Natural killer cell (primary cell): ENCODE measurements around the gene CA7. TPM values are rescaled to one million over a fixed set of nuclear protein-coding genes. Genes with fewer than 3 reads are reported as not detected.

Source experiments
- ATAC-seq, 3 donors: fragments of 150-1000 bp in 2 of 3; fragments of 200-7000 bp in 1 of 3; cut with Tn5 transposase; 1 replicate in 1 of 3; 2 replicates in 2 of 3; pipeline ENCODE4 v1.10.0; 2021; ENCODE audit warnings: mild to moderate bottlenecking in 2 of 3, moderate library complexity in 2 of 3
- DNase-seq, 2 donors: peaks; one replicate each; pipeline versions ENCODE4 v3.0.0 to v3.0.0-alpha.2; 2013 to 2021; ENCODE audit warnings: mixed read lengths in 1 of 2
- H3K27ac ChIP-seq: one replicate; pipeline ENCODE4 v1.5.1; 2013; ENCODE audit warnings: mild to moderate bottlenecking, low read length
- H3K27me3 ChIP-seq: one replicate; pipeline ENCODE4 v1.6.1; 2013; ENCODE audit warnings: low read length; ENCODE audit not compliant: control insufficient read depth, insufficient read depth
- H3K36me3 ChIP-seq: one replicate; pipeline ENCODE4 v1.6.1; 2013; ENCODE audit warnings: low read length; ENCODE audit not compliant: control insufficient read depth, insufficient read depth
- H3K4me1 ChIP-seq: one replicate; pipeline ENCODE4 v1.6.1; 2013; ENCODE audit warnings: low read length; ENCODE audit not compliant: control insufficient read depth, insufficient read depth
- H3K4me3 ChIP-seq: one replicate; pipeline ENCODE4 v1.5.1; 2013; ENCODE audit warnings: low read length
- H3K9me3 ChIP-seq: one replicate; pipeline ENCODE4 v1.6.1; 2013; ENCODE audit warnings: low read length; ENCODE audit not compliant: control insufficient read depth, insufficient read depth
- H3K27ac Mint-ChIP-seq, 2 donors: one replicate each; pipeline ENCODE4 v1.8.0; 2022; ENCODE audit warnings: mild to moderate bottlenecking in 2 of 2, mixed read lengths in 2 of 2, moderate library complexity in 1 of 2
- H3K27me3 Mint-ChIP-seq, 2 donors: one replicate each; pipeline ENCODE4 v1.8.0; 2022; ENCODE audit warnings: low read depth in 2 of 2, mixed read lengths in 2 of 2
- H3K36me3 Mint-ChIP-seq: one replicate; pipeline ENCODE4 v1.8.0; 2022; ENCODE audit warnings: mixed read lengths
- H3K4me1 Mint-ChIP-seq, 2 donors: one replicate each; pipeline ENCODE4 v1.8.0; 2022; ENCODE audit warnings: mixed read lengths in 2 of 2
- H3K4me3 Mint-ChIP-seq: one replicate; pipeline ENCODE4 v1.8.0; 2022; ENCODE audit warnings: mild to moderate bottlenecking, moderate library complexity, mixed read lengths
- H3K9me3 Mint-ChIP-seq, 2 donors: one replicate each; pipeline ENCODE4 v1.8.0; 2022; ENCODE audit warnings: mixed read lengths in 2 of 2
- WGBS: methylation state at CpG from one replicate; pipeline ENCODE4 v1.1.7; 2013; ENCODE audit warnings: missing lambda C conversion rate; ENCODE audit not compliant: insufficient coverage; 5-methylcytosine and 5-hydroxymethylcytosine counted together
- intact Hi-C: fragments of 100-400 bp; cut with micrococcal nuclease; formaldehyde crosslinking; loops from one replicate; pipeline ENCODE4 v1.14.2; 2022
- total RNA-seq, 4 donors: library from RNA; stranded (reverse); fragments of 120-200 nt in 1 of 4; gene quantifications; one replicate each; pipeline versions ENCODE4 v1.2.3 to v1.2.4, GENCODE V29; 2013 to 2022
- TF ChIP-seq, protein P1 (sequence below): fragments of 200-600 bp; IDR thresholded peaks from one replicate; pipeline ENCODE4 v1.8.0; 2022; ENCODE audit warnings: antibody characterized with exemption

Gene CA7
- total RNA-seq, 3 donors from 2014 or later (not counting 1 experiment from before 2014, with no cell fraction given): not detected

DNA sequence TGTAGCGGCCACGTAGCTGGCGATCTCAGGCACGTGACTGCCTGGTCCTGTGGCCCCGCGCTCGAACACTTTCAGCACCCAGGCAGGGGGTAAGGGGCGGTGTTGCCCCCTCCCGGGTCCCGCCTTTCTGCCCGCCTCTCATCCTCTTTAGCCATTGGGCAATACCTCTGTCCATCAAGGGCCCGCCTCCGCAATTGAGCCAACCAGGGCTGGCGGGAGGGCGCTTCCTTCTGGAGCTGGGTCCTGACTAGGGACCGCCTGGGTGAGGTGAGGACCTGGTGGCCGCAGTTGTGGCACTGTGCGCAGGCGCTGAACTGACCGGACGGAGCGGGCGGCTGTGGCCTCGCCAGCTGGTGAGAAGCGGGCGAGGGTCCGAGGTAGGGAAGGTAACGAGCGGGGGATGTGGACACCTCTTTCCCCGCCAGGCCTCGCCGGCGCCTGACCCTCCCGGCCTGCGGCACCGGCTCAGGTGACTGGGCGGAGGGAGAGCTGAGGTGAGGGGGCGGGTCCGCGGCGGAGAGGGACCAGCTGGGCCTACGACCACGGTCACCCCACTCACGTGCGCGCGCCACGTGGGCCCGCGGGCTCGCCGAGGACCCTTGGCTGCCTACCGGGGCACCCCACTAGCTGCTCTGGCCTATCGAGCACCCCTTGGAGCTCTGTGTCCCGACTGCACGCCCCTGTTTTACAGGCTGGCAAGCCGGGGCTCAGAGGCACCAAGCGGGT, 36.2 kb downstream of the CA7 start, which contains the start of gene PDP2:
Gene PDP2 (plus strand): TSS at position 228 of the 726 bp plus-strand sequence. CDS start 3,770 bp downstream, outside the sequence.
- Mint-ChIP-seq H3K27me3 (no peaks in the 10 kb centered on the region), H3K4me1 (peaks cover 30 to 35% of the 10 kb centered on the region in 2 donors), H3K4me3 (peak within 1 kb of the TSS; percentile 99), H3K27ac (peak within 1 kb of the TSS; percentile 89 to 90), H3K36me3 (no peaks in the 10 kb centered on the region), H3K9me3 (no peaks in the 10 kb centered on the region)
- ATAC-seq (peak; percentile 94 to 97 (median 96)), DNase-seq (peak; percentile 83 to 95)
- TF ChIP-seq, protein P1, sequence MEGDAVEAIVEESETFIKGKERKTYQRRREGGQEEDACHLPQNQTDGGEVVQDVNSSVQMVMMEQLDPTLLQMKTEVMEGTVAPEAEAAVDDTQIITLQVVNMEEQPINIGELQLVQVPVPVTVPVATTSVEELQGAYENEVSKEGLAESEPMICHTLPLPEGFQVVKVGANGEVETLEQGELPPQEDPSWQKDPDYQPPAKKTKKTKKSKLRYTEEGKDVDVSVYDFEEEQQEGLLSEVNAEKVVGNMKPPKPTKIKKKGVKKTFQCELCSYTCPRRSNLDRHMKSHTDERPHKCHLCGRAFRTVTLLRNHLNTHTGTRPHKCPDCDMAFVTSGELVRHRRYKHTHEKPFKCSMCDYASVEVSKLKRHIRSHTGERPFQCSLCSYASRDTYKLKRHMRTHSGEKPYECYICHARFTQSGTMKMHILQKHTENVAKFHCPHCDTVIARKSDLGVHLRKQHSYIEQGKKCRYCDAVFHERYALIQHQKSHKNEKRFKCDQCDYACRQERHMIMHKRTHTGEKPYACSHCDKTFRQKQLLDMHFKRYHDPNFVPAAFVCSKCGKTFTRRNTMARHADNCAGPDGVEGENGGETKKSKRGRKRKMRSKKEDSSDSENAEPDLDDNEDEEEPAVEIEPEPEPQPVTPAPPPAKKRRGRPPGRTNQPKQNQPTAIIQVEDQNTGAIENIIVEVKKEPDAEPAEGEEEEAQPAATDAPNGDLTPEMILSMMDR: no peak
- peak within 1 kb of the TSS; percentile 46 for H3K27ac ChIP-seq
- WGBS: under 1% methylated on average over 58 of the region's 58 CpGs
- H3K36me3 ChIP-seq: peaks cover 10% of the 10 kb centered on the region
- intact Hi-C loops: no loop called here
- peak within 1 kb of the TSS; percentile 85 for H3K4me3 ChIP-seq
- peaks cover 28% of the 10 kb centered on the region for H3K4me1 ChIP-seq
- no peaks in the 10 kb centered on the region for H3K27me3 ChIP-seq
- no peaks in the 10 kb centered on the region for H3K9me3 ChIP-seq

DNA sequence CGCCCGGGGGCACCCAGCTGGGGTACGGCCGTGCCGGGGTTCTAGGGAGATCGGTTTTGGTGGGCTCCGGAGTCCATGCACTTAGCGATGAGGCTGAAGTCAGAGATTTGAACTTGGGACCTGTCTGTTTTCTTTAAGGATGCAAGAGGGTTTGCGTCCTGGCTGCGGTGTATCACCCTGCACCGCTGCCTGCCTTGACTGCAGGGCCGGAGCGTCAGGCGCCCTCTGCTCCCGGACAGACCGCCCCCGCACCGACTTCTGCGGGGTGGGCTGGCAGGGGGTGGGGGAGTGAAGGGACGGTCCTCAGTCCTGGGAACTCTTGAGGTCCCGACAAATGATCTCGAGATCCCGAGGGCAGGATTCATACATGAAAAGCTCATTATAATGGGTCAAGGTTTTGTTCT, 36.8 kb downstream of the CA7 start:
- H3K4me1 Mint-ChIP-seq: peaks cover 30 to 38% of the 10 kb centered on the region in 2 donors

DNA sequence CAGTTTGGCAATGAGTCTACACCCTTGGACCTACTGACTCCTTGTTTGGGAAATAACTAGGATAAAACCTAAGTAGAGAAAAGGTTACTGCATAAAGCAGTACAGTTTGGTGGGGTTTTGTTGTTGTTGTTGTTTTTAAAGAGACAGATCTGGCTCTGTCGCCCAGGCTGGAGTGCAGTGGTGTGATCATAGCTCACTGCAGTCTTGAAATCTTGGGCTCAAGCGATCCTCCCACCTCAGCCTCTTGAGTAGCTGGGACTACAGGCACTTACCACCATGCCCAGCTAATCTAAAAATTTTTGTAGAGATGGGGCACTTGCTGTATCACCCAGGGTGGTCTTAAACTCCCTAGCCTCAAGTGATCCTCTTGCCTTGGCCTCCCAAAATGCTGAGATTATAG, 37.3 kb downstream of the CA7 start:
- Mint-ChIP-seq H3K27ac (no peak overlapping the region), H3K36me3 (no peaks in the 10 kb centered on the region), H3K4me3 (peak overlapping the region; percentile 67), H3K27me3 (no peaks in the 10 kb centered on the region), H3K9me3 (no peaks in the 10 kb centered on the region), H3K4me1 (peaks cover 30 to 40% of the 10 kb centered on the region in 2 donors)
- no peak for ATAC-seq
- Histone ChIP-seq H3K36me3 (peaks cover 19% of the 10 kb centered on the region), H3K4me1 (peaks cover 28% of the 10 kb centered on the region), H3K4me3 (no peak overlapping the region), H3K9me3 (no peaks in the 10 kb centered on the region), H3K27me3 (no peaks in the 10 kb centered on the region), H3K27ac (no peak overlapping the region)
- intact Hi-C loops: no loop called here
- WGBS: 75% methylated on average over 2 of the region's 2 CpGs
- DNase-seq: no peak
- TF ChIP-seq, protein P1: no peak

More for the DNA sequence above, 36.8 kb downstream of the CA7 start:
- H3K27ac ChIP-seq: peak overlapping the region; percentile 25
- TF ChIP-seq, protein P1: no peak
- Mint-ChIP-seq H3K36me3 (no peaks in the 10 kb centered on the region), H3K9me3 (no peaks in the 10 kb centered on the region), H3K27ac (no peak overlapping the region), H3K4me3 (peak overlapping the region; percentile 99), H3K27me3 (no peaks in the 10 kb centered on the region)
- H3K4me3 ChIP-seq: peak overlapping the region; percentile 85
- intact Hi-C loops: no loop called here
- H3K27me3 ChIP-seq: no peaks in the 10 kb centered on the region
- DNase-seq (no peak), ATAC-seq (peak in 2 of 3 donors; percentile 3 to 4)
- H3K9me3 ChIP-seq: no peaks in the 10 kb centered on the region
- peaks cover 16% of the 10 kb centered on the region for H3K36me3 ChIP-seq
- 2% methylated on average over 21 of the region's 23 CpGs for WGBS
- peaks cover 28% of the 10 kb centered on the region for H3K4me1 ChIP-seq
